ENCODE measurements around the gene APOL3. TPM values are rescaled to one million over a fixed set of nuclear protein-coding genes. Genes with fewer than 3 reads are reported as not detected.
A peak's percentile ranks its signal among the peaks of the same experiment; 100 is the strongest.

Gene APOL3
- total and polyA plus RNA-seq, 9 donors, result 7.3 to 13.8 (median 10.6) TPM

DNA sequence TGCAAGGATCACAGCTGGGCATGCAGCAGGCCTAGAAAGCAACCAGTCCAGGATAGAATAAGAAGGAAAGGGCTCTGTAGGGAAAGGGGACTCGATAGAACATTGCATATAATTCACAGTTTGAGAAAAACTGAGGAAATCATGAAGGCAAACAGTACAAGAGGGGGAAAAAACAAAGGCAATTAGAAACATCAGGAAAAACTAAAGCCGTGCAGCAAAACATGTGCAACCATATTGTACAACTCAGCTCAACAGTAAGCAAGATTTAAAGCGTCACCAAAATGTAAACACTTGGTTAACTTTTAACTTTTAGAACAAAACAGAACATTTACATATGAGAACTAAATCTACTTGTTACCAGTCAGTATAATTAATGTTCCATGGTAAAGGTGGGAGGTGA, 8.5 kb downstream of the APOL3 start:
- H3K4me3 ChIP-seq (ENCODE audit: low read length), result no peak overlapping the region
- peaks cover 5% of the 10 kb centered on the region for H3K36me3 ChIP-seq (ENCODE audit: control insufficient read depth, insufficient read depth, low read length)
- no peaks in the 10 kb centered on the region for H3K27me3 ChIP-seq (ENCODE audit: control insufficient read depth, insufficient read depth, low read length)
- no peak for DNase-seq
- 100% methylated on average over 1 of the region's 3 CpGs for WGBS (ENCODE audit: insufficient coverage)
- H3K4me1 ChIP-seq (ENCODE audit: control insufficient read depth, insufficient read depth, low read length), result peaks cover 31% of the 10 kb centered on the region
- no peaks in the 10 kb centered on the region for H3K9me3 ChIP-seq (replicated peaks; ENCODE audit: control insufficient read depth, low read depth, low read length)
- no peak overlapping the region for H3K27ac ChIP-seq (ENCODE audit: low read length)

DNA sequence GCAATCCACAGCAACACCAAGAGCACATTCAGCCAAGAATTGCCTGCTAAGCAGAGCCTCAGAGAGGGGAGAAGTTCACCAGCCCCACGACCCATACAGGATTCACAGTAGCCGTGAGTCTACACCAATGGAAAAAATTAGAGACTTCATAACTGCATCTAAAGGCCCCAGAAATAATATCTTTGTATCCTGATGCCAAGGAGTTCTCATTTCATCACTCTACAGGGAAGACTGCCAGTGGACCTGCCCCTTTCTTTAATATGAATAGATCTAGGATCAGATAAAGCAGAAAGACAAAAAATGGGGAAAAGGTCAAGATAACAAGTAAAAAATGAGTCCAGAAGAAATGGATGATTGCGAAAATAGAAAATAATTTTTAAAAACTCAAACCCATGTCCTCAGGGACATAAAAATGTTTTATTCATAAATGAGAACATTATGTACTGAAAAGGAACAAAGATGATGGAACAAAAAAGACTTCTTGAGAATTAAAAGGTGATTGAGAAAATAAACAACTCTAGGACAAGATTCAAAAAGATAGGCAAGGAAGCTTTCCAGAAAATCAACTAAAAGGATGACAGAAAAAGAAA, 9.5 kb downstream of the APOL3 start:
- peak; percentile 51 for DNase-seq
- H3K9me3 ChIP-seq (replicated peaks; ENCODE audit: control insufficient read depth, low read depth, low read length), result no peaks in the 10 kb centered on the region
- peaks cover 22% of the 10 kb centered on the region for H3K4me1 ChIP-seq (ENCODE audit: control insufficient read depth, insufficient read depth, low read length)
- no peak overlapping the region for H3K4me3 ChIP-seq (ENCODE audit: low read length)
- H3K36me3 ChIP-seq (ENCODE audit: control insufficient read depth, insufficient read depth, low read length), result peaks cover 5% of the 10 kb centered on the region
- WGBS (ENCODE audit: insufficient coverage), result no CpG with 5 or more reads among the region's 3 CpGs
- no peaks in the 10 kb centered on the region for H3K27me3 ChIP-seq (ENCODE audit: control insufficient read depth, insufficient read depth, low read length)
- H3K27ac ChIP-seq (ENCODE audit: low read length), result no peak overlapping the region

DNA sequence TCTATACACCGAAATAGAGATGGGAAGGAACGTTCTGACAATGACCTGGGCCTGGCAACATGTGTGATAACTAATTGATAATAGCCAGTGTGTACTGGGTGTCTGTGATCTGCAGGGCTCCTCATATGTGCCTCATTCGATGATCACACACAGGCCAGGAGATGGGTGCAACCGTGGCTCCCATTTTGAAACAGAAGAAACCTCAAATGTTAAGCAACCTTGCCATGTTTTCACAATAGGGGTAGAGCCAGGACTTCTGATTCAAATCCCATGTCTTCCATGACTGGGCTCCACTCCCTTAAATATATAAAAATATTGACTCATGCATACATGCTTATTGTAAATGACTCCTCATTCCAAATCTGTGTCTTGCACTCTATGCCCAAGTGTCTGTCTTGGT, 11.1 kb downstream of the APOL3 start:
- H3K4me3 ChIP-seq (ENCODE audit: low read length), result no peak overlapping the region
- WGBS (ENCODE audit: insufficient coverage), result 50% methylated on average over 1 of the region's 4 CpGs
- H3K9me3 ChIP-seq (replicated peaks; ENCODE audit: control insufficient read depth, low read depth, low read length), result no peaks in the 10 kb centered on the region
- H3K4me1 ChIP-seq (ENCODE audit: control insufficient read depth, insufficient read depth, low read length), result peaks cover 12% of the 10 kb centered on the region
- H3K27ac ChIP-seq (ENCODE audit: low read length), result no peak overlapping the region
- peaks cover 5% of the 10 kb centered on the region for H3K36me3 ChIP-seq (ENCODE audit: control insufficient read depth, insufficient read depth, low read length)
- no peak for DNase-seq
- H3K27me3 ChIP-seq (ENCODE audit: control insufficient read depth, insufficient read depth, low read length), result no peaks in the 10 kb centered on the region

DNA sequence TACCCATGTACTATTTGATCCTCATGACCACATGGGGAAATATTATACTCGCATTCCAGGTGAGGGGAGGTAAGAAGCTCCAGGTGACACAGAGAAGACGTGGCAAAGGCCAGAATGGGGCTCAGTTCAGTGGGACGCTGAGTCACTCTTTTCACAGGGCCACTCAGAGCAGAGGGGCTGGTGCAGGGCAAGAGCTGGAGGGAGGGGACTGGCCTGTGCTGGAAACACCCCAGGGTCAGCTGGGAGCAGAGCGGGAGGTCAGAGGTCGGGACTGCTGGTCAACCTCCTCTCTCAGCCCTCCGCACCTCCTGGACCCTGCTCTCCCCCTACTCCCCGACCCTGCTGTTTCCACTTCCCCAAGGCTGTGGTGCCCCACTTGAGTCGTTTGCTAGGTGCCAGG, 12.1 kb downstream of the APOL3 start:
- Histone ChIP-seq H3K9me3 (replicated peaks; ENCODE audit: control insufficient read depth, low read depth, low read length) (no peaks in the 10 kb centered on the region), H3K4me1 (ENCODE audit: control insufficient read depth, insufficient read depth, low read length) (peaks cover 12% of the 10 kb centered on the region), H3K36me3 (ENCODE audit: control insufficient read depth, insufficient read depth, low read length) (peaks cover 5% of the 10 kb centered on the region), H3K27ac (ENCODE audit: low read length) (no peak overlapping the region), H3K4me3 (ENCODE audit: low read length) (no peak overlapping the region), H3K27me3 (ENCODE audit: control insufficient read depth, insufficient read depth, low read length) (no peaks in the 10 kb centered on the region)
- DNase-seq, result no peak
- 76% methylated on average over 5 of the region's 8 CpGs for WGBS (ENCODE audit: insufficient coverage)

DNA sequence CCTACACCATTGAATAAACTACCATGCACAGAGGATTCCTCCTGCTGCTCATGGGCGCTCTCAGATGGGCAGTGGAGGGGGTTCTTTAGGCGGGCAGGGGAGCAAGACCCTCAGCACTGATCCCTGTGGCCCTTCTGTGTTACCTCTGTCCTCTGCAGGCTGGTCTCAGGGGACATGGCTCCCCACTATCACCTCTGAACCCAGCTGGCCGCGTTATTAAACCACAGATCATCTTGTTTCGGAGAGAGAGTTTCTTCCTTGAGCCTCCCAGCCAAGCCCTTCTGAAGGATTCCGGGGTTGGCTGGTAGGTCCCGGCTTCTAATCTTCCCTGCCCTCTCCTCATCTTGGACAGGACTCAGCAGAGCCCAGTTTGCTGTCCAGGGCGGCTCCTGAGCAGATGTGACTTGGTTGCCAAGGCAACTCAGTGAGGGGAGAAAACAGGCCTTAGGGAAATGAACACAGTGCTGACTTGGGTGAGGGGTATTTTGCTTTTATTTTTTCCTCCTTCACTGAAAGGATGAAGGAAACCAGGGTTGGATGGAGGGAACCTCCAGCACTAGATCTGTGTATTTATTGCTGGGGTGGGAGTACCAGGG, 13.3 kb downstream of the APOL3 start:
- no peaks in the 10 kb centered on the region for H3K27me3 ChIP-seq (ENCODE audit: control insufficient read depth, insufficient read depth, low read length)
- no peak overlapping the region for H3K4me3 ChIP-seq (ENCODE audit: low read length)
- peaks cover 5% of the 10 kb centered on the region for H3K36me3 ChIP-seq (ENCODE audit: control insufficient read depth, insufficient read depth, low read length)
- DNase-seq, result peak; percentile 35
- peaks cover 12% of the 10 kb centered on the region for H3K4me1 ChIP-seq (ENCODE audit: control insufficient read depth, insufficient read depth, low read length)
- H3K9me3 ChIP-seq (replicated peaks; ENCODE audit: control insufficient read depth, low read depth, low read length), result no peaks in the 10 kb centered on the region
- WGBS (ENCODE audit: insufficient coverage), result 61% methylated on average over 8 of the region's 8 CpGs
- peak overlapping the region; percentile 13 for H3K27ac ChIP-seq (ENCODE audit: low read length)

DNA sequence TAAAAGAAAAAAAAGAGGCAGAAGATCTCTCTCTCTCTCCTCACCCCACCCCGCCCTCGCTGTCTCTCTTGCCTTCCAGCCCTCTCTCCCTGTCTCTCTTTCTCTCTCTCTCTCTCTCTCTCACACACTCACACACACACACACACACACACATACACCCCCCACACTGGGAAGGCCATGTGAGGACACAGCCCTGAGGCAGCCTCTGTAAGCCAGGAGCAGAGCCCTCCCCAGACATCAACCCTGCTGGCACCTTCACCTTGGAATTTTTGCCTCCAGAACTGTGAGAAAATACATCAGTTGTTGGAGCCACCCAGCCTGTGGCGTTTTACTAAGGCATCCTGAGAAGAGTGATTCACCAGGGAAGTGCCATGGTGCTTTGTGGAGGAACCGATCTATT, 14.7 kb downstream of the APOL3 start:
- whole genome bisulfite sequencing (ENCODE audit: insufficient coverage), result 71% methylated on average over 3 of the region's 4 CpGs
- Histone ChIP-seq H3K36me3 (ENCODE audit: control insufficient read depth, insufficient read depth, low read length) (peaks cover 7% of the 10 kb centered on the region), H3K4me1 (ENCODE audit: control insufficient read depth, insufficient read depth, low read length) (peaks cover 12% of the 10 kb centered on the region), H3K4me3 (ENCODE audit: low read length) (no peak overlapping the region), H3K27ac (ENCODE audit: low read length) (no peak overlapping the region), H3K9me3 (replicated peaks; ENCODE audit: control insufficient read depth, low read depth, low read length) (no peaks in the 10 kb centered on the region), H3K27me3 (ENCODE audit: control insufficient read depth, insufficient read depth, low read length) (no peaks in the 10 kb centered on the region)
- no peak for DNase-seq

DNA sequence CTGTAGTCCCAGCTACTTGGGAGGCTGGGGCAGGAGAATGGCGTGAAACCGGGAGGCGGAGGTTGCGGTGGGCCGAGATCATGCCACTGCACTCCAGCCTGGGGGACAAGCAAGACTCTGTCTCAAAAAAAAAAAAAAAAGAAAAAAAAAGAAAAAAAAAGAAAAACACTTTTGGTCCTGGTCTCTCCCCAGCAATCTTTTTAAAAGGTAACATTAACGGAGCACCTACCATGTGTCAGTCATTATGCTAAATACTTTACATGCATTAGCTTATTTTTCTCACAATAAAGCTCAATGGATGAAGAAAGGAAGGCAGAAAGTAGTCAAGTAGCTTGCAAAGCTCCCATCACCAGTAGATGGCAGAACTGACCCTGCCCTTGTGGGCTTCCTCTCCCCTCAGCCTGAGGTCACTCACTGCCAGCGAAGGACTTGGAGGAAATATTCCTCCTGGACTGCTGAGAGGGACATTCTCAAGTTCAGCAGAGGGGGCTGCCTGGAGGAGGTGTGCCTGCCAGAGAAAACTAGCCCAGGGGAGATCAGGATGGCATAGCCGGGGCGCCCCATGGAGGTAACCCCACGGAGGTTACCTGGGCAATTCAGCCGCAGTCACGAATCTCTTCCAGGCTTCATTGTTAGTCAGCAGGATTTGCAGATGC, 15.5 kb downstream of the APOL3 start:
- no peaks in the 10 kb centered on the region for H3K27me3 ChIP-seq (ENCODE audit: control insufficient read depth, insufficient read depth, low read length)
- H3K27ac ChIP-seq (ENCODE audit: low read length), result no peak overlapping the region
- no peaks in the 10 kb centered on the region for H3K9me3 ChIP-seq (replicated peaks; ENCODE audit: control insufficient read depth, low read depth, low read length)
- peaks cover 7% of the 10 kb centered on the region for H3K36me3 ChIP-seq (ENCODE audit: control insufficient read depth, insufficient read depth, low read length)
- peaks cover 12% of the 10 kb centered on the region for H3K4me1 ChIP-seq (ENCODE audit: control insufficient read depth, insufficient read depth, low read length)
- DNase-seq, result peak; percentile 89
- no peak overlapping the region for H3K4me3 ChIP-seq (ENCODE audit: low read length)
- WGBS (ENCODE audit: insufficient coverage), result 49% methylated on average over 7 of the region's 12 CpGs

DNA sequence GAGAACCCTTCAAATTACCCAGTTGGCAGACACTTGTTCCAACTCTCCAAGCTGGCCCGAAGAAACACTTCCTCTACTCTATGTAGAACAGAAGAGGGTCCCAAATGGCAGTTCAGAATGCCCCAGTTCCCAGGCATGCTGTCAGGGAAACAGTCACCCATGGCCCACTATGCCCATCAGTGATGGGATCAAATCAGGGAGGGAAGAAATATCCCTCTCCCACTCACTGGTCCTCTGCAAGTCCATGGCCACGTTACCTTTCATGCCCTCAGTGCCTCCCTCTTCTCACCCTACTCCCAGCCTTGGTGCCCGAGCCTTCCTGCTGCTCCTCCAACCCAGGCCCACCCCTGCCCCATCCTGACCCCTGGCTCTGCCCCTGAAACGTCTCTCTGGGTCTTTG, 16.6 kb downstream of the APOL3 start:
- WGBS (ENCODE audit: insufficient coverage), result 51% methylated on average over 2 of the region's 4 CpGs
- Histone ChIP-seq H3K4me3 (ENCODE audit: low read length) (no peak overlapping the region), H3K36me3 (ENCODE audit: control insufficient read depth, insufficient read depth, low read length) (peaks cover 7% of the 10 kb centered on the region), H3K9me3 (replicated peaks; ENCODE audit: control insufficient read depth, low read depth, low read length) (no peaks in the 10 kb centered on the region), H3K4me1 (ENCODE audit: control insufficient read depth, insufficient read depth, low read length) (peaks cover 12% of the 10 kb centered on the region), H3K27me3 (ENCODE audit: control insufficient read depth, insufficient read depth, low read length) (no peaks in the 10 kb centered on the region), H3K27ac (ENCODE audit: low read length) (no peak overlapping the region)
- no peak for DNase-seq

DNA sequence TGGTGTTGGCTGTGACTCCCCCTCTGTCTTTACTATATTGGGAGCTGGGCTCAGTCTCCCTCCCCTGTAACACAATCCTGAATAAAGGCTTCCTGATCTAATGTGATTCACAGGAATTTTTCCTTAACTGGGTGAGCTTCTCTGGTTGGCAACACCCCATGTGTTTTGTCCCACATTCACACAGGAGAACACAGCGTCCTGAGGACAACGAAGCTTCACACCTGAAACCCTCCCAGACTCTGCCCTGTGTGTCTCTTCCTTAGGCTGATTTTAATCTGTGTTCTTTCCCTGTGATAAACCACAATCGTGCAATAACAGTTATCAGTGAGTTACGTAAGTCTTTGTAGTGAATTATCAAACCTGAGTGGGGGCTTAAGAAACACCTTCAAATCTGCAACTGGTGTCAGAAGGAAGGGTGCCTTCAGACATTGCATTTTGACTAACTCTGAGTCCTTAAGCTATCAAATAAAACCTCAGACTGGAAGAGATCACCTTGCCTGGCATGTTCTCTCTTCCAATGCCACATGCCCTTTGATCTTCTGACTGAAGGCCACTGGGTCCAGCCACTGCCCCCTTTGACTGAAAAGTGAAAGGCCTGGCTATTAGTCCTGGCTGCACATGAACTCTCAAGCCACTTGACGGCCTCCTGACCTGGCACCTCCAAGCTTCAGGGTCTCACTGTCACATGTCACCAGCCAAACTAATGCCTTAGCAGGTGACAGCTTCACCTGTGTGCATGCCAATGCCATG, 17.3 kb downstream of the APOL3 start:
- Histone ChIP-seq H3K36me3 (ENCODE audit: control insufficient read depth, insufficient read depth, low read length) (peaks cover 3% of the 10 kb centered on the region), H3K4me1 (ENCODE audit: control insufficient read depth, insufficient read depth, low read length) (peaks cover 12% of the 10 kb centered on the region), H3K9me3 (replicated peaks; ENCODE audit: control insufficient read depth, low read depth, low read length) (no peaks in the 10 kb centered on the region), H3K27ac (ENCODE audit: low read length) (no peak overlapping the region), H3K27me3 (ENCODE audit: control insufficient read depth, insufficient read depth, low read length) (no peaks in the 10 kb centered on the region), H3K4me3 (ENCODE audit: low read length) (no peak overlapping the region)
- 73% methylated on average over 4 of the region's 5 CpGs for WGBS (ENCODE audit: insufficient coverage)
- DNase-seq, result no peak

DNA sequence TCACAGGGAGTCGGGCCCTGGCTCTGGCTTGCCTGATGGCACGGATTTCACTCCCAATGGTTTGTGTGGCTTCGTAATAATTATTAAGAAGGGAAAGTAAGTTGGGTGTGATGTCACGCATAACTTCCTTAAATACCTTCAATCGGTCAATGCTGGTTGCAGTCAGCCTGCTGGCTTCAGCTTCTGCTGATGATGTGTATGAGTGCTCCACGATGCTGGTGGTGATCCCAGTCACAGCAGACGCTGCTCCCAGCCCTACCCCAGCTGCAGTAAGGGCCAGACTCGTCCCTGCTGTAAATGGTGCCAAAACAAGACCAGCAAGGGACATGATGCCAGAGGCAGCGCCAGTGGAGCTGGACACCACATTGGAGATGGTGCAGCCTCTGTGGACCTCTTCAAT, 19.1 kb downstream of the APOL3 start:
- no peak for DNase-seq
- 78% methylated on average over 6 of the region's 9 CpGs for WGBS (ENCODE audit: insufficient coverage)
- Histone ChIP-seq H3K4me1 (ENCODE audit: control insufficient read depth, insufficient read depth, low read length) (peaks cover 4% of the 10 kb centered on the region), H3K9me3 (replicated peaks; ENCODE audit: control insufficient read depth, low read depth, low read length) (no peaks in the 10 kb centered on the region), H3K27ac (ENCODE audit: low read length) (no peak overlapping the region), H3K36me3 (ENCODE audit: control insufficient read depth, insufficient read depth, low read length) (peaks cover 3% of the 10 kb centered on the region), H3K4me3 (ENCODE audit: low read length) (no peak overlapping the region), H3K27me3 (ENCODE audit: control insufficient read depth, insufficient read depth, low read length) (no peaks in the 10 kb centered on the region)
